NB4 (cell line): ENCODE data around the gene OR8A1.

Experiments used
- MYC ChIP-seq: IDR thresholded peaks from 2 replicates; pipeline ENCODE4 v1.6.1; 2011; ENCODE audit warnings: low read depth, low read length
- POLR2A ChIP-seq: IDR thresholded peaks from 2 replicates; pipeline ENCODE4 v1.6.1; 2011; ENCODE audit warnings: mild to moderate bottlenecking; ENCODE audit not compliant: insufficient read length; ENCODE audit errors: extremely low read depth
- TF ChIP-seq, protein P1 (sequence below): IDR thresholded peaks from one replicate; pipeline ENCODE4 v1.5.1; 2012; ENCODE audit warnings: low read depth, low read length
- TF ChIP-seq, protein P2 (sequence below): IDR thresholded peaks from 2 replicates; pipeline ENCODE4 v1.6.1; 2011; ENCODE audit warnings: low read depth, low read length

DNA sequence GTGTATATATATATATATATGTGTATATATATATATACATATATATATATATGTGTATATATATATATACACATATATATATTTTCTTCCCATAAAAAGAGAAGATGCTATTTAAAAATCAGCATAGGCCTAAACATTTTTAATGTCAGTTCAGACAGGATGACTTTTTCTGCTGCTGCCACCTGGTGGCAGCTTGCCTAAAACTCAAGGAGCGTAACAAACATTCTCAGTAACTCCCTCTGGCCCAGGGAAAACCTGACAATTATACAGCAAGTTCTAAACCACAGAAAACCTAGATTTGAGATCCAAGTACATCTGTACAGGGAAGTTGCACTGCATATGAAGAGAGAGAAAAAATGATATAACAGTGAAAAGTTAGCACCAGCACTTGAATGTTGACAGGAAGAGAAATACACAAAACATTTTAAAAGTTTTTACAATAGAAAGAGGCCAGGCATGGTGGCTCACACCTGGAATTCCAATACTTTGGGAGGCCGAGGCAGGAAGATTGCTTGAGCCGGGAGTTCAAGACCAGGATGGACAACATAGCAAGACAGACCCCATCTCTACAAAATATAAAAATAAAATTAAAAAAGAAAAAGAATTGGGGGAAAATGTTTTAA is 16.6 kb downstream of the OR8A1 start:
- TF ChIP-seq POLR2A (no peak), MYC (no peak)
- TF ChIP-seq, protein P1, sequence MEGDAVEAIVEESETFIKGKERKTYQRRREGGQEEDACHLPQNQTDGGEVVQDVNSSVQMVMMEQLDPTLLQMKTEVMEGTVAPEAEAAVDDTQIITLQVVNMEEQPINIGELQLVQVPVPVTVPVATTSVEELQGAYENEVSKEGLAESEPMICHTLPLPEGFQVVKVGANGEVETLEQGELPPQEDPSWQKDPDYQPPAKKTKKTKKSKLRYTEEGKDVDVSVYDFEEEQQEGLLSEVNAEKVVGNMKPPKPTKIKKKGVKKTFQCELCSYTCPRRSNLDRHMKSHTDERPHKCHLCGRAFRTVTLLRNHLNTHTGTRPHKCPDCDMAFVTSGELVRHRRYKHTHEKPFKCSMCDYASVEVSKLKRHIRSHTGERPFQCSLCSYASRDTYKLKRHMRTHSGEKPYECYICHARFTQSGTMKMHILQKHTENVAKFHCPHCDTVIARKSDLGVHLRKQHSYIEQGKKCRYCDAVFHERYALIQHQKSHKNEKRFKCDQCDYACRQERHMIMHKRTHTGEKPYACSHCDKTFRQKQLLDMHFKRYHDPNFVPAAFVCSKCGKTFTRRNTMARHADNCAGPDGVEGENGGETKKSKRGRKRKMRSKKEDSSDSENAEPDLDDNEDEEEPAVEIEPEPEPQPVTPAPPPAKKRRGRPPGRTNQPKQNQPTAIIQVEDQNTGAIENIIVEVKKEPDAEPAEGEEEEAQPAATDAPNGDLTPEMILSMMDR: peak; percentile 79
- TF ChIP-seq, protein P2, sequence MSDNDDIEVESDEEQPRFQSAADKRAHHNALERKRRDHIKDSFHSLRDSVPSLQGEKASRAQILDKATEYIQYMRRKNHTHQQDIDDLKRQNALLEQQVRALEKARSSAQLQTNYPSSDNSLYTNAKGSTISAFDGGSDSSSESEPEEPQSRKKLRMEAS: no peak
